IPS DF 6.9 (cell line): ENCODE data around the gene TEAD1.

ENCODE experiments used
- DNase-seq: peaks from one replicate; pipeline ENCODE4 v3.0.0-alpha.2; 2013; ENCODE audit warnings: low read depth, low spot score
- H3K27ac ChIP-seq: one replicate; pipeline ENCODE4 v1.5.1; 2013; ENCODE audit warnings: low read length, control low read depth
- H3K27me3 ChIP-seq: 2 replicates; pipeline ENCODE4 v1.6.1; 2013; ENCODE audit warnings: mild to moderate bottlenecking, low read length; ENCODE audit not compliant: control insufficient read depth, insufficient read depth
- H3K36me3 ChIP-seq: 2 replicates; pipeline ENCODE4 v1.6.1; 2013; ENCODE audit warnings: low read length; ENCODE audit not compliant: control insufficient read depth, insufficient read depth
- H3K4me1 ChIP-seq: 2 replicates; pipeline ENCODE4 v1.6.1; 2013; ENCODE audit warnings: low read length; ENCODE audit not compliant: control insufficient read depth, insufficient read depth
- H3K4me3 ChIP-seq: 2 replicates; pipeline ENCODE4 v1.5.1; 2013; ENCODE audit warnings: mild to moderate bottlenecking, low read length
- H3K9me3 ChIP-seq: 2 replicates; pipeline ENCODE4 v1.6.1; 2013; ENCODE audit warnings: low read length, inconsistent platforms; ENCODE audit not compliant: control insufficient read depth, insufficient read depth
- WGBS: extraction: QIAGEN DNeasy Blood & Tissue Kit; methylation state at CpG from one replicate; pipeline ENCODE4 v1.1.7; 2013; ENCODE audit warnings: mixed read lengths, missing lambda C conversion rate; ENCODE audit not compliant: insufficient read length, insufficient coverage; 5-methylcytosine and 5-hydroxymethylcytosine counted together

The TEAD1 gene

GRCh38 chr11:12831471-12832202, 157.4 kb downstream of the TEAD1 start:
- peaks cover 10% of the 10 kb centered on the region; the same call in 1 of the 2 replicates for H3K4me1 ChIP-seq
- H3K36me3 ChIP-seq = no peaks in the 10 kb centered on the region
- no peak overlapping the region for H3K27ac ChIP-seq
- no peak overlapping the region for H3K4me3 ChIP-seq
- no peak for DNase-seq
- no CpG with 5 or more reads among the region's 5 CpGs for WGBS
- H3K27me3 ChIP-seq = no peaks in the 10 kb centered on the region
- H3K9me3 ChIP-seq = no peaks in the 10 kb centered on the region

GRCh38 chr11:12832480-12833224, 158.4 kb downstream of the TEAD1 start:
- no peaks in the 10 kb centered on the region for H3K9me3 ChIP-seq
- peaks cover 8% of the 10 kb centered on the region; the same call in 1 of the 2 replicates for H3K4me1 ChIP-seq
- DNase-seq = no peak
- WGBS = no CpG with 5 or more reads among the region's 2 CpGs
- H3K4me3 ChIP-seq = no peak overlapping the region
- H3K36me3 ChIP-seq = no peaks in the 10 kb centered on the region
- no peak overlapping the region for H3K27ac ChIP-seq
- H3K27me3 ChIP-seq = no peaks in the 10 kb centered on the region

- Histone ChIP-seq H3K36me3 (no peaks in the 10 kb centered on the region), H3K4me3 (no peak overlapping the region), H3K27ac (no peak overlapping the region), H3K27me3 (no peaks in the 10 kb centered on the region), H3K4me1 (peaks cover 7% of the 10 kb centered on the region; the same call in 1 of the 2 replicates), H3K9me3 (no peaks in the 10 kb centered on the region)
- 100% methylated on average over 1 of the region's 2 CpGs for WGBS
- no peak for DNase-seq
Measured at GRCh38 chr11:12834166-12834565, 159.9 kb downstream of the TEAD1 start.

GRCh38 chr11:12834630-12835029, 160.4 kb downstream of the TEAD1 start:
- H3K4me3 ChIP-seq = no peak overlapping the region
- H3K27me3 ChIP-seq = no peaks in the 10 kb centered on the region
- H3K4me1 ChIP-seq = peaks cover 5% of the 10 kb centered on the region; the same call in 1 of the 2 replicates
- no CpG with 5 or more reads among the region's 1 CpG for WGBS
- no peaks in the 10 kb centered on the region for H3K9me3 ChIP-seq
- H3K36me3 ChIP-seq = no peaks in the 10 kb centered on the region
- no peak overlapping the region for H3K27ac ChIP-seq
- no peak for DNase-seq

- WGBS = no CpG with 5 or more reads among the region's 11 CpGs
- no peak overlapping the region for H3K4me3 ChIP-seq
- no peaks in the 10 kb centered on the region for H3K9me3 ChIP-seq
- H3K36me3 ChIP-seq = no peaks in the 10 kb centered on the region
- H3K27ac ChIP-seq = no peak overlapping the region
- DNase-seq = no peak
- H3K4me1 ChIP-seq = peaks cover under 1% of the 10 kb centered on the region; the same call in 1 of the 2 replicates
- H3K27me3 ChIP-seq = no peaks in the 10 kb centered on the region
Measured at GRCh38 chr11:12835286-12835685, 161.1 kb downstream of the TEAD1 start.

- peaks cover 8% of the 10 kb centered on the region; the same call in 1 of the 2 replicates for H3K4me1 ChIP-seq
- H3K27ac ChIP-seq = no peak overlapping the region
- H3K9me3 ChIP-seq = no peaks in the 10 kb centered on the region
- H3K4me3 ChIP-seq = no peak overlapping the region
- no peaks in the 10 kb centered on the region for H3K36me3 ChIP-seq
- no peak for DNase-seq
- no peaks in the 10 kb centered on the region for H3K27me3 ChIP-seq
- no CpG with 5 or more reads among the region's 6 CpGs for WGBS
Measured at GRCh38 chr11:12838463-12839123, 164.4 kb downstream of the TEAD1 start.

- Histone ChIP-seq H3K4me1 (peaks cover 12% of the 10 kb centered on the region; the same call in 1 of the 2 replicates), H3K4me3 (no peak overlapping the region), H3K36me3 (no peaks in the 10 kb centered on the region), H3K27me3 (no peaks in the 10 kb centered on the region), H3K9me3 (no peaks in the 10 kb centered on the region), H3K27ac (no peak overlapping the region)
- WGBS = no CpG with 5 or more reads among the region's 6 CpGs
- DNase-seq = no peak
Measured at GRCh38 chr11:12840871-12841660, 166.8 kb downstream of the TEAD1 start.

GRCh38 chr11:12841946-12842630, 167.9 kb downstream of the TEAD1 start:
- DNase-seq = no peak
- no peak overlapping the region for H3K4me3 ChIP-seq
- H3K4me1 ChIP-seq = peaks cover 12% of the 10 kb centered on the region; the same call in 1 of the 2 replicates
- H3K27me3 ChIP-seq = no peaks in the 10 kb centered on the region
- H3K9me3 ChIP-seq = no peaks in the 10 kb centered on the region
- no peaks in the 10 kb centered on the region for H3K36me3 ChIP-seq
- no CpG with 5 or more reads among the region's 9 CpGs for WGBS
- H3K27ac ChIP-seq = no peak overlapping the region

- Histone ChIP-seq H3K9me3 (no peaks in the 10 kb centered on the region), H3K27me3 (no peaks in the 10 kb centered on the region), H3K4me3 (no peak overlapping the region), H3K36me3 (no peaks in the 10 kb centered on the region), H3K4me1 (peaks cover 14% of the 10 kb centered on the region; the same call in 1 of the 2 replicates), H3K27ac (no peak overlapping the region)
- WGBS = 100% methylated on average over 2 of the region's 6 CpGs
- no peak for DNase-seq
Measured at GRCh38 chr11:12842933-12843636, 168.9 kb downstream of the TEAD1 start.
